Activated naive CD4-positive, alpha-beta T cell treated with anti-CD3 and anti-CD28 coated beads, Interleukin-2, amount 50 U/mL, for 72 hours (primary cell): Measurements from ENCODE around the gene SDK2. TPM values are rescaled to one million over a fixed set of nuclear protein-coding genes. Genes with fewer than 3 reads are reported as not detected.
A peak's percentile ranks its signal among the peaks of the same experiment; 100 is the strongest.

Experiments
- ATAC-seq, 2 donors: fragments of 150-1000 bp; cut with Tn5 transposase; 2 replicates each; pipeline ENCODE4 v1.10.0; 2021; ENCODE audit warnings: mild to moderate bottlenecking in 2 of 2, moderate library complexity in 2 of 2
- DNase-seq, 2 donors: peaks; one replicate each; pipeline ENCODE4 v3.0.0; 2021 to 2022; ENCODE audit warnings: low spot score in 2 of 2
- H3K27ac Mint-ChIP-seq, 2 donors: one replicate each; pipeline ENCODE4 v1.8.0; 2022; ENCODE audit warnings: mild to moderate bottlenecking in 2 of 2, mixed read lengths in 2 of 2
- H3K36me3 Mint-ChIP-seq, 2 donors: one replicate each; pipeline ENCODE4 v1.8.0; 2022; ENCODE audit warnings: mixed read lengths in 2 of 2
- H3K9me3 Mint-ChIP-seq, 2 donors: one replicate each; pipeline ENCODE4 v1.8.0; 2022; ENCODE audit warnings: mixed read lengths in 2 of 2
- total RNA-seq, 2 donors: library from RNA; stranded (reverse); gene quantifications; one replicate each; pipeline ENCODE4 v1.2.3, GENCODE V29; 2022

SDK2 gene
- total RNA-seq, 2 donors from 2014 or later, result 0.66 to 1.5 TPM

GRCh38 chr17:73568934-73569333, 75.3 kb downstream of the SDK2 start:
- DNase-seq, result no peak
- peaks cover 0 to 7% of the 10 kb centered on the region in 2 donors for H3K9me3 Mint-ChIP-seq
- no peaks in the 10 kb centered on the region for H3K36me3 Mint-ChIP-seq
- no peak for ATAC-seq
- H3K27ac Mint-ChIP-seq, result no peak overlapping the region

- Mint-ChIP-seq H3K9me3 (peaks cover 0 to 5% of the 10 kb centered on the region in 2 donors), H3K27ac (peak overlapping the region; percentile 88), H3K36me3 (no peaks in the 10 kb centered on the region)
- DNase-seq, result peak in 1 of 2 donors; percentile 33
- peak; percentile 85 to 87 for ATAC-seq
Observed at GRCh38 chr17:73566905-73567782, 77.1 kb downstream of the SDK2 start.

GRCh38 chr17:73564843-73565242, 79.4 kb downstream of the SDK2 start:
- Mint-ChIP-seq H3K27ac (no peak overlapping the region), H3K36me3 (no peaks in the 10 kb centered on the region), H3K9me3 (peaks cover 0 to 5% of the 10 kb centered on the region in 2 donors)
- ATAC-seq, result no peak
- DNase-seq, result no peak

GRCh38 chr17:73562896-73563295, 81.3 kb downstream of the SDK2 start:
- peaks cover 0 to 5% of the 10 kb centered on the region in 2 donors for H3K9me3 Mint-ChIP-seq
- H3K36me3 Mint-ChIP-seq, result no peaks in the 10 kb centered on the region
- ATAC-seq, result no peak
- no peak overlapping the region for H3K27ac Mint-ChIP-seq
- DNase-seq, result no peak

- Mint-ChIP-seq H3K27ac (peak overlapping the region; percentile 9 to 69), H3K9me3 (peaks cover 0 to 3% of the 10 kb centered on the region in 2 donors), H3K36me3 (no peaks in the 10 kb centered on the region)
- DNase-seq, result no peak
- ATAC-seq, result no peak
Observed at GRCh38 chr17:73561111-73561510, 83.1 kb downstream of the SDK2 start.

- Mint-ChIP-seq H3K36me3 (no peaks in the 10 kb centered on the region), H3K27ac (peak overlapping the region; percentile 9 to 69), H3K9me3 (no peaks in the 10 kb centered on the region)
- ATAC-seq, result no peak
- DNase-seq, result no peak
Observed at GRCh38 chr17:73560661-73561060, 83.6 kb downstream of the SDK2 start.

GRCh38 chr17:73559532-73559931, 84.7 kb downstream of the SDK2 start:
- no peak for DNase-seq
- no peaks in the 10 kb centered on the region for H3K9me3 Mint-ChIP-seq
- peaks cover 0 to 8% of the 10 kb centered on the region in 2 donors for H3K36me3 Mint-ChIP-seq
- no peak overlapping the region for H3K27ac Mint-ChIP-seq
- no peak for ATAC-seq

GRCh38 chr17:73555199-73555960, 88.9 kb downstream of the SDK2 start:
- ATAC-seq (no peak), DNase-seq (no peak)
- peaks cover 0 to 13% of the 10 kb centered on the region in 2 donors for H3K36me3 Mint-ChIP-seq
- H3K27ac Mint-ChIP-seq, result peak overlapping the region in 1 of 2 donors; percentile 14
- H3K9me3 Mint-ChIP-seq, result peaks cover 0 to 4% of the 10 kb centered on the region in 2 donors

- Mint-ChIP-seq H3K36me3 (peaks cover 0 to 13% of the 10 kb centered on the region in 2 donors), H3K27ac (no peak overlapping the region), H3K9me3 (peaks cover 0 to 4% of the 10 kb centered on the region in 2 donors)
- ATAC-seq, result no peak
- no peak for DNase-seq
Observed at GRCh38 chr17:73554498-73554897, 89.7 kb downstream of the SDK2 start.

GRCh38 chr17:73553311-73553710, 90.9 kb downstream of the SDK2 start:
- ATAC-seq (peak in 1 of 2 donors; percentile 20), DNase-seq (no peak)
- Mint-ChIP-seq H3K36me3 (peaks cover 0 to 13% of the 10 kb centered on the region in 2 donors), H3K9me3 (peaks cover 0 to 4% of the 10 kb centered on the region in 2 donors), H3K27ac (no peak overlapping the region)

- no peak for ATAC-seq
- Mint-ChIP-seq H3K9me3 (peaks cover 0 to 4% of the 10 kb centered on the region in 2 donors), H3K36me3 (peaks cover 0 to 13% of the 10 kb centered on the region in 2 donors)
Observed at GRCh38 chr17:73552300-73553048, 91.8 kb downstream of the SDK2 start.

GRCh38 chr17:73551759-73552158, 92.5 kb downstream of the SDK2 start:
- H3K36me3 Mint-ChIP-seq, result peaks cover 0 to 13% of the 10 kb centered on the region in 2 donors
- peak overlapping the region in 1 of 2 donors; percentile 55 for H3K27ac Mint-ChIP-seq
- ATAC-seq, result peak; percentile 70 to 85
- DNase-seq, result peak in 1 of 2 donors; percentile 33
- H3K9me3 Mint-ChIP-seq, result peaks cover 0 to 4% of the 10 kb centered on the region in 2 donors

More at GRCh38 chr17:73552300-73553048, 91.8 kb downstream of the SDK2 start:
- no peak for DNase-seq
- peak overlapping the region in 1 of 2 donors; percentile 55 for H3K27ac Mint-ChIP-seq

GRCh38 chr17:73551144-73551543, 93.1 kb downstream of the SDK2 start:
- Mint-ChIP-seq H3K27ac (peak overlapping the region in 1 of 2 donors; percentile 60), H3K36me3 (peaks cover 0 to 13% of the 10 kb centered on the region in 2 donors), H3K9me3 (peaks cover 0 to 4% of the 10 kb centered on the region in 2 donors)
- no peak for DNase-seq
- no peak for ATAC-seq

GRCh38 chr17:73550556-73550955, 93.7 kb downstream of the SDK2 start:
- ATAC-seq (no peak), DNase-seq (no peak)
- no peak overlapping the region for H3K27ac Mint-ChIP-seq
- H3K9me3 Mint-ChIP-seq, result peaks cover 0 to 4% of the 10 kb centered on the region in 2 donors
- H3K36me3 Mint-ChIP-seq, result peaks cover 0 to 13% of the 10 kb centered on the region in 2 donors

GRCh38 chr17:73549841-73550430, 94.3 kb downstream of the SDK2 start:
- DNase-seq (no peak), ATAC-seq (no peak)
- peaks cover 0 to 4% of the 10 kb centered on the region in 2 donors for H3K9me3 Mint-ChIP-seq
- H3K27ac Mint-ChIP-seq, result no peak overlapping the region
- H3K36me3 Mint-ChIP-seq, result peaks cover 0 to 9% of the 10 kb centered on the region in 2 donors
